Naive thymus-derived CD8-positive, alpha-beta T cell (primary cell): ENCODE data around the gene PDZD2. TPM values are rescaled to one million over a fixed set of nuclear protein-coding genes. Genes with fewer than 3 reads are reported as not detected.
A peak's percentile ranks its signal among the peaks of the same experiment; 100 is the strongest.

Experiments
- ATAC-seq, 2 donors: fragments of 150-1000 bp; cut with Tn5 transposase in 1 of 2; sonication (Bioruptor Pico), chemical (Tn5 transposase) in 1 of 2; 1 replicate in 1 of 2; 2 replicates in 1 of 2; pipeline ENCODE4 v1.10.0; 2021; ENCODE audit warnings: mild to moderate bottlenecking in 2 of 2, moderate library complexity in 2 of 2
- POLR2A ChIA-PET: fragments of 350-600 bp; sonication (Branson Sonifier 250); formaldehyde crosslinking; loops from one replicate; lab custom pipeline; 2021; ENCODE audit warnings: antibody characterized with exemption; lab: Charles Lee
- DNase-seq, 10 donors: peaks; one replicate each; pipeline versions ENCODE4 v3.0.0 to v3.0.0-alpha.2; 2020 to 2022
- H3K27ac Mint-ChIP-seq, 10 donors: one replicate each; pipeline ENCODE4 v1.8.0; 2020 to 2022; ENCODE audit warnings: mild to moderate bottlenecking in 10 of 10, mixed read lengths in 10 of 10, moderate library complexity in 4 of 10, inconsistent platforms in 1 of 10
- H3K27me3 Mint-ChIP-seq, 5 donors: one replicate each; pipeline ENCODE4 v1.8.0; 2021 to 2022; ENCODE audit warnings: mixed read lengths in 5 of 5
- H3K36me3 Mint-ChIP-seq, 3 donors: one replicate each; pipeline ENCODE4 v1.8.0; 2020 to 2022; ENCODE audit warnings: mixed read lengths in 3 of 3, mild to moderate bottlenecking in 2 of 3, inconsistent platforms in 1 of 3
- H3K4me1 Mint-ChIP-seq, 4 donors: one replicate each; pipeline ENCODE4 v1.8.0; 2021 to 2022; ENCODE audit warnings: mixed read lengths in 4 of 4
- H3K4me3 Mint-ChIP-seq, 10 donors: one replicate each; pipeline ENCODE4 v1.8.0; 2020 to 2022; ENCODE audit warnings: mild to moderate bottlenecking in 10 of 10, mixed read lengths in 10 of 10, moderate library complexity in 6 of 10, inconsistent platforms in 1 of 10
- H3K9me3 Mint-ChIP-seq, 9 donors: one replicate each; pipeline ENCODE4 v1.8.0; 2020 to 2022; ENCODE audit warnings: mixed read lengths in 9 of 9, mild to moderate bottlenecking in 3 of 9, inconsistent platforms in 1 of 9, moderate library complexity in 1 of 9
- polyA plus RNA-seq, 3 donors: library from polyadenylated mRNA; unstranded; fragments of 300-500 nt; fragmentation: Illumina TruSeq; gene quantifications; one replicate each; pipeline ENCODE4 v1.2.3, GENCODE V29; 2021
- total RNA-seq, 8 experiments: library from RNA in 2 of 8; stranded (reverse) in 2 of 8; gene quantifications; one replicate each; pipeline ENCODE4 v1.2.3 and lab custom pipeline; 2021 to 2026

The PDZD2 gene
- total and polyA plus RNA-seq, 5 experiments from 2014 or later, result 0.73 to 1.7 (median 1.3) TPM; not detected in 1

GRCh38 chr5:32098890-32099310, 460.0 kb downstream of the PDZD2 start:
- ATAC-seq, result no peak
- Mint-ChIP-seq H3K36me3 (peaks cover 0 to 43% (median 2%) of the 10 kb centered on the region in 3 donors), H3K4me1 (peaks cover 0 to 1% (median 0%) of the 10 kb centered on the region in 4 donors), H3K4me3 (no peak overlapping the region), H3K9me3 (no peaks in the 10 kb centered on the region), H3K27me3 (no peaks in the 10 kb centered on the region), H3K27ac (peak overlapping the region in 1 of 10 donors; percentile 34)
- DNase-seq, result no peak
- POLR2A ChIA-PET, result no interaction called here

- H3K27ac Mint-ChIP-seq, result peak overlapping the region in 3 of 10 donors; percentile 32 to 63 (median 32)
- no peak for DNase-seq
- no peaks in the 10 kb centered on the region for H3K27me3 Mint-ChIP-seq
- H3K4me1 Mint-ChIP-seq, result peaks cover 0 to 1% (median 0%) of the 10 kb centered on the region in 4 donors
- POLR2A ChIA-PET, result interaction anchor here (0.5 to 0.7 kb wide), 2 partner anchors 41 to 73 kb away, joined by 3 to 4 read pairs; no protein-coding TSS in a partner anchor
- ATAC-seq, result no peak
- H3K4me3 Mint-ChIP-seq, result no peak overlapping the region
- H3K36me3 Mint-ChIP-seq, result peaks cover 0 to 46% (median 3%) of the 10 kb centered on the region in 3 donors
- no peaks in the 10 kb centered on the region for H3K9me3 Mint-ChIP-seq
Observed at GRCh38 chr5:32099486-32100035, 460.6 kb downstream of the PDZD2 start.

GRCh38 chr5:32100230-32100629, 461.3 kb downstream of the PDZD2 start:
- H3K4me1 Mint-ChIP-seq, result peaks cover 0 to 1% (median 0%) of the 10 kb centered on the region in 4 donors
- ATAC-seq (no peak), DNase-seq (no peak)
- H3K36me3 Mint-ChIP-seq, result peaks cover 0 to 52% (median 3%) of the 10 kb centered on the region in 3 donors
- no peaks in the 10 kb centered on the region for H3K27me3 Mint-ChIP-seq
- H3K27ac Mint-ChIP-seq, result peak overlapping the region in 1 of 10 donors; percentile 53
- POLR2A ChIA-PET, result interaction anchor here (0.7 kb wide), 1 partner anchor 42 kb away, joined by 3 read pairs; no protein-coding TSS in a partner anchor
- H3K4me3 Mint-ChIP-seq, result no peak overlapping the region
- H3K9me3 Mint-ChIP-seq, result no peaks in the 10 kb centered on the region

GRCh38 chr5:32100691-32101302, 461.9 kb downstream of the PDZD2 start:
- H3K9me3 Mint-ChIP-seq, result no peaks in the 10 kb centered on the region
- DNase-seq, result no peak
- peaks cover 0 to 1% (median 0%) of the 10 kb centered on the region in 4 donors for H3K4me1 Mint-ChIP-seq
- H3K4me3 Mint-ChIP-seq, result no peak overlapping the region
- POLR2A ChIA-PET, result no interaction called here
- peaks cover 0 to 56% (median 3%) of the 10 kb centered on the region in 3 donors for H3K36me3 Mint-ChIP-seq
- peak overlapping the region in 2 of 10 donors; percentile 69 to 80 for H3K27ac Mint-ChIP-seq
- no peak for ATAC-seq
- H3K27me3 Mint-ChIP-seq, result no peaks in the 10 kb centered on the region

GRCh38 chr5:32102254-32102986, 463.5 kb downstream of the PDZD2 start:
- Mint-ChIP-seq H3K9me3 (no peaks in the 10 kb centered on the region), H3K36me3 (peaks cover 0 to 61% (median 3%) of the 10 kb centered on the region in 3 donors), H3K27ac (peak overlapping the region in 6 of 10 donors; percentile 1 to 67 (median 46)), H3K27me3 (no peaks in the 10 kb centered on the region), H3K4me3 (no peak overlapping the region), H3K4me1 (peaks cover 0 to 1% (median 0%) of the 10 kb centered on the region in 4 donors)
- ATAC-seq, result no peak
- POLR2A ChIA-PET, result no interaction called here
- no peak for DNase-seq

GRCh38 chr5:32103521-32103920, 464.6 kb downstream of the PDZD2 start:
- Mint-ChIP-seq H3K4me1 (peaks cover 0 to 1% (median 0%) of the 10 kb centered on the region in 4 donors), H3K4me3 (no peak overlapping the region), H3K27me3 (no peaks in the 10 kb centered on the region), H3K36me3 (peaks cover 0 to 60% (median 3%) of the 10 kb centered on the region in 3 donors), H3K9me3 (no peaks in the 10 kb centered on the region), H3K27ac (peak overlapping the region in 1 of 10 donors; percentile 11)
- no peak for ATAC-seq
- no peak for DNase-seq
- POLR2A ChIA-PET, result no interaction called here

- Mint-ChIP-seq H3K27ac (peak overlapping the region in 2 of 10 donors; percentile 55 to 73), H3K9me3 (no peaks in the 10 kb centered on the region), H3K27me3 (no peaks in the 10 kb centered on the region), H3K36me3 (peaks cover 0 to 71% (median 6%) of the 10 kb centered on the region in 3 donors), H3K4me1 (peaks cover 0 to 3% (median 0%) of the 10 kb centered on the region in 4 donors), H3K4me3 (no peak overlapping the region)
- DNase-seq, result no peak
- no peak for ATAC-seq
- POLR2A ChIA-PET, result no interaction called here
Observed at GRCh38 chr5:32107291-32107690, 468.4 kb downstream of the PDZD2 start.

GRCh38 chr5:32108167-32108566, 469.2 kb downstream of the PDZD2 start:
- no peak for ATAC-seq
- Mint-ChIP-seq H3K27ac (peak overlapping the region in 3 of 10 donors; percentile 17 to 50 (median 25)), H3K27me3 (no peaks in the 10 kb centered on the region), H3K4me3 (no peak overlapping the region), H3K36me3 (peaks cover 0 to 71% (median 6%) of the 10 kb centered on the region in 3 donors), H3K4me1 (peaks cover 0 to 5% (median 0%) of the 10 kb centered on the region in 4 donors), H3K9me3 (no peaks in the 10 kb centered on the region)
- DNase-seq, result no peak
- POLR2A ChIA-PET, result no interaction called here

GRCh38 chr5:32109236-32109635, 470.3 kb downstream of the PDZD2 start:
- POLR2A ChIA-PET, result no interaction called here
- ATAC-seq (no peak), DNase-seq (no peak)
- H3K4me1 Mint-ChIP-seq, result peaks cover 0 to 5% (median 0%) of the 10 kb centered on the region in 4 donors
- no peaks in the 10 kb centered on the region for H3K27me3 Mint-ChIP-seq
- H3K9me3 Mint-ChIP-seq, result no peaks in the 10 kb centered on the region
- peaks cover 0 to 61% (median 3%) of the 10 kb centered on the region in 3 donors for H3K36me3 Mint-ChIP-seq
- no peak overlapping the region for H3K4me3 Mint-ChIP-seq
- H3K27ac Mint-ChIP-seq, result peak overlapping the region in 2 of 10 donors; percentile 56 to 59

GRCh38 chr5:32110111-32110696, 471.3 kb downstream of the PDZD2 start:
- Mint-ChIP-seq H3K4me3 (no peak overlapping the region), H3K36me3 (peaks cover 0 to 64% (median 3%) of the 10 kb centered on the region in 3 donors), H3K4me1 (peaks cover 0 to 5% (median 0%) of the 10 kb centered on the region in 4 donors), H3K9me3 (no peaks in the 10 kb centered on the region), H3K27ac (peak overlapping the region in 1 of 10 donors; percentile 29), H3K27me3 (no peaks in the 10 kb centered on the region)
- no peak for ATAC-seq
- POLR2A ChIA-PET, result interaction anchor here (0.5 kb wide), 1 partner anchor 242 kb away, joined by 3 read pairs; no protein-coding TSS in a partner anchor
- no peak for DNase-seq

- Mint-ChIP-seq H3K36me3 (peaks cover 0 to 69% (median 3%) of the 10 kb centered on the region in 3 donors), H3K9me3 (no peaks in the 10 kb centered on the region), H3K4me1 (peaks cover 12 to 17% (median 13%) of the 10 kb centered on the region in 4 donors), H3K4me3 (no peak overlapping the region), H3K27me3 (no peaks in the 10 kb centered on the region), H3K27ac (peak overlapping the region in 9 of 10 donors; percentile 0 to 65 (median 39))
- ATAC-seq (no peak), DNase-seq (no peak)
- POLR2A ChIA-PET, result no interaction called here
Observed at GRCh38 chr5:32115985-32116384, 477.1 kb downstream of the PDZD2 start.

GRCh38 chr5:32116574-32117313, 477.8 kb downstream of the PDZD2 start:
- Mint-ChIP-seq H3K27ac (peak overlapping the region in 6 of 10 donors; percentile 13 to 55 (median 45)), H3K4me1 (peaks cover 12 to 17% (median 13%) of the 10 kb centered on the region in 4 donors), H3K27me3 (no peaks in the 10 kb centered on the region), H3K36me3 (peaks cover 0 to 69% (median 6%) of the 10 kb centered on the region in 3 donors), H3K4me3 (no peak overlapping the region), H3K9me3 (no peaks in the 10 kb centered on the region)
- no peak for DNase-seq
- no peak for ATAC-seq
- POLR2A ChIA-PET, result no interaction called here
